HG03060 (cell line): ENCODE measurements around the gene ZDHHC6.
"Not testable (repeated sequence)": the region's sequence is repeated elsewhere in the genome, so short reads cannot be mapped to it uniquely, and the experiment has no call there.

Experiments used
- ATAC-seq: cut with Tn5 transposase; IDR thresholded peaks from one replicate; pipeline ENCODE4 v1.9.1; 2021; ENCODE audit warnings: low read depth, moderate number of reproducible peaks; ENCODE audit not compliant: unreplicated experiment

ZDHHC6 gene

DNA sequence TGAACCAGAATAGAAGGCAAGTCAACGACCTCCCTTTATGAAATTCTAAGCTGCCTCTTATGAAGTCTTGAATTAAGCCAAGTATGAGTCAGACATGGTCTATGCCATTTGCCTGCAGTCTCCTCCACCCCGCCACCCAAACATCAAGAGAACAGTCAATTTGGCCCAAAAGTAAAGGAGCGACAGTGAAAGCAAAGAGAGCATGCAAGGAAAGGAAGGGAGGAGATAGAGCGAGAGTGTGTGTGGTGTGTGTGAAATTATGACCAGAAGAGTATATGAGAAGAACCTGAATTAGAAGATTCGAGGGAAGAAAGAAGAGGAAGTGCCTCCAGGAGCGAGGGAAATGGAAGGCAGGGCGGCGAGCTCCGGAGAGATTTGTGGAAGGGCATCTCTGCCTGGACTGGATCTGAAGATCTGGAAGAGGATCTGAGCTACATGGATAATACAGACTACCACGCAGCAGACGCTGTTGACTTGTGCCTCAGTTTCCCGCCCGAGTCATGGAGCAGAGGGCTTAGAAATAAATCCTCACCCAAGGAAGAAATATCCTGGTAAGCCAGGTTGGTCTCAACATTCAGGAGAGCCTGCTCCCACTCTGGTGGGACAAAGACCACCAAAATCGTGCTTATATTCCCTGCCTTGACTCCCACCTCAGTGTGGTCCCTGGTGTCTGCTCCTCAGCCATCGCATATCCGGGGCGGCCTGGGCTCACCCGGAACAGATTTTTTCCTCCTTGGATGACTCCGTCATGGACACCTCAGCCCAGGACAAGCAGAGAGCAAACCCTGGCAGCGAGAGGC lies 459 bp downstream of the ZDHHC6 start:
- peak; percentile 22 for ATAC-seq

DNA sequence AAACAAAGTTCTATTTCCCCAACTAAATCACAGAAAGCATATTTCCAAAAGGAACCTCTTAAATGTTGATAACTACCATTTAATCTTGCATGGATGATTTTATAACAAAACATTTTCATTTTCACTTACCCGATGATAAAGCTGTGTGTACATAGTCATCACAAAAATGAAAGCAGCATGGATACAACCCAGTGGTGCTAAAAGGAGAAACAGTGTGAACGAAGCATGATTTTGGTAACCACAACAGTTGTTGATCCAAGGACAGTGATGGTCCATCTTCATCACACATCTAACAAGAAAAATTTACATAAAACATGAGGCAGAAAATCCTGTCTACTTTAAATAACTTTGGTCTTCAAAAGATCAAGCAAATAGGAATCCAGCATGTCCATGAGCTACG lies 4.7 kb downstream of the ZDHHC6 start:
- no peak for ATAC-seq

DNA sequence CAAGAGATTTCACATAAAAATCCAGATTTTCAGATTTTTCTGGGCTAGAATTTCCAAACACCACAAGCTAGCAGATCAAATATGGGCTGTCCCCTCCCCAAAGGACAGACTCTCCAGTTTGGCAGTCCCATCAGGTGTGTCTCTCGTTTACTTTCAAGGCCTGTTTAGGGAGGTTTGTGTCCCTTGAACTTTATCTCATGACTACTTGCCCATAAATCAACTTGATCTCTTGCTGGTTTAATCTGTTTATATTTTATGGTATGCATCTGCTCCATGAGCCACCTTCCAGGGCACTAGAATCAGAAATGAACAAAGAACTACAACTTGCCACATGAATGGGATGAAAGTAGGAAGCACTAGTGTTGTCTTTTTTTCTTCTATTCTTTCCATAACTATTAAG lies 5.2 kb downstream of the ZDHHC6 start:
- no peak for ATAC-seq

DNA sequence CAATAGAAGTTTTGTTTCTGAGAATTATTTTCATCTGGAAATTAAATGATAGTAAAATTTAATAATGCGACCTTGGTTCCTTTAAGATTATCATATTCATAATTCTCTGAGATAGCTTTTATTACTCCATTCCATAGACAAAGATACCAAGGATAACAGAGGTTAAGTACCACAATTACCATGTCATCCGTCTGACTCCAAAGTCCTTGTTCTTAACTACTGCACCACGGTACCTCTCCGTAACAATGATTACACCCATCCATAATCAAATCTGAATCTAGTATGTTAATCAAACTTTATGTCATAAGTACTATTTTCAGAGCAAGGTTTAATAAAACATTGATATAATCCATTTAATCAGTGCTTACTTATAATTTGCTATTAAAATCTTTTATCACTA lies 8.4 kb downstream of the ZDHHC6 start:
- no peak for ATAC-seq

DNA sequence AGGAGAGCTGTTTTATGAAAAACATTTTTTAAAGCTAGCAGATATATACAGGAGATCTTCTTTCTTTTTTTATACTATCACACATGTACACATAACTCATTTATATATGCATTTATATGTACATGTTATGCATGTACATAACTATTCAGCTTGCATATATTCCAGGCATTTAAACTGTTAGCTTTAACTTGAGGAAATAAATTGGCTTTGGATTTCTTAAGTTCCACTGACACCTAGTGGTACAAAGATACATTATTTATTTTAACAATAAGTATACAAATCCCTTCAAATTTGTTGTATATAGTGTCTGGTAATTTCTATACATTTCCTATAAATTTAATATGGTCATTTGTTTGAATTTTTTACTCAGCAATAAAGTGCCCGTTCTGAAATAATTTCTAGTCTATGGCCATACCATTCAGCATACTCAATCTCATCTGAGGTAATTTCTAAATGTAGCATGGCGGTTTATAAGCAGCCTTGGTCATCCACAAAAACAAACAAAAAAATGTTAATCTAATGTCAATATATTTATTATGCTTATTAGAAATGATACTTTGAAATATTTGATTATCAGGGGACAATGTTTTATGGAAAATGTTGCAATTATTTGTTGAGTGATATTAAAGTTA lies 11.6 kb downstream of the ZDHHC6 start:
- no peak for ATAC-seq

DNA sequence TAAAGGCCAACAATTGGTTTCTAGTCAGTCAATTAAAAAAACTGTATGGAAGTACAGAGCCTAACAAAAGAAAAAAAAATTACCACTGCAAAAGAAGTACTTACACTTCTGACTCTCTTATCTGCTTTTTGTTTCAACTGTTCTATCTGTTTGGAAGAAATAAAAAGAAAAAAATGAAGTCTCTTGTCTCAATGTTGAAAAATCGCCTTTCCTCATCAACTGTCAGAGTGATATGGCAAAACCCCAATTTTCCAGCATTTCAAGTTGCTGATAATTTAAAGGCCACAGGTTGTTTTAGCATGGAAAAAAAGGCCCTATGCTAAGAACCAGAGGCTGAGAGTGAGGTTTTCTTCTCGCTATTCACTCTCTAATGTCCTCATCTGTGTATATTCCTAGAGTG lies 13.6 kb downstream of the ZDHHC6 start:
- ATAC-seq = no peak

DNA sequence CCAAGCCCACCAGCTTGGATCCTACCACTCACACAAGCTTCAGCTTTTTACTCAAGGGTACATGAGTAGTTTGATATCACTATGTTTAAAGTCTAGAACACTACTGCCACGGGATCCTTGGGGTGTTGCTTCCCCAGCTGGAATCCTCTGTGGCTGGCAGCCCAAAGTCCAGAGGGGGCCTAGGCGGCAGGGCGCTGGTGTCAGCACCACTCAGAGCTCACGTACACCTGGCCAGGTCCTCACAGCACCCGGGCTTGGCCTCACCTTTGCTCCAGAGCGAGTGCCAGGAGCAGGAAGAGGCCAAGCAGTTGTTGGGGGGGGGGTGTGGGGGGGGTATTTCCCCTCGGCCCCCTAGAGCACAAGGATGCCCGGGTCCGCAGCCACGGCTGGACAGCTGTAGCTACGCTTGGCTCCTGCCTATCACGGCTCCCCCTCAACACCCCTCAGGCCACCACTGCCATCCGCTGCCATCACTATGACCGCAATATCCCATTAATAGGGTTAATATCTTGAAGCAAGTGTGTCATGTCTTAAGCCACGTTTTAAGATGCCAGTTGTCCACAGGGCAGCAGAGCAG lies 17.0 kb downstream of the ZDHHC6 start:
- ATAC-seq = no peak

DNA sequence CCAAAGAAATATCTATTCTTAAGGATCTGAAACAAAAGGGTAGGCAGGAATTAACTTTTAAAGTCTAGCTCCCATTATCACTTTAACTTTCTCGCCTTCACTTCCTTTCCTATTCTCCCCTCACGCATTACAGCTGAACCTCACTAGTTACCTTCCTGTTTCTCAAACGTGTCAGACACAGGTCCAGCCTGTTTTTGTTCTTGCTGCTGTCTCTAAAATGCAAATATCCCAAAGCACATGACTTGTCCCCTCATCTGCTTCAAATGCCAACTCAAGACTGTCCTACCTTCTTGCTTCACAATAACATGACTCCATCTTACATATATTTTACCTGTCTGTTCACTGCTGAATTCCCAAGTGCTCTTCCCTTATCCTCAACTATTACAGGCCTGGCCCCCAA lies 17.6 kb downstream of the ZDHHC6 start:
- no peak for ATAC-seq

DNA sequence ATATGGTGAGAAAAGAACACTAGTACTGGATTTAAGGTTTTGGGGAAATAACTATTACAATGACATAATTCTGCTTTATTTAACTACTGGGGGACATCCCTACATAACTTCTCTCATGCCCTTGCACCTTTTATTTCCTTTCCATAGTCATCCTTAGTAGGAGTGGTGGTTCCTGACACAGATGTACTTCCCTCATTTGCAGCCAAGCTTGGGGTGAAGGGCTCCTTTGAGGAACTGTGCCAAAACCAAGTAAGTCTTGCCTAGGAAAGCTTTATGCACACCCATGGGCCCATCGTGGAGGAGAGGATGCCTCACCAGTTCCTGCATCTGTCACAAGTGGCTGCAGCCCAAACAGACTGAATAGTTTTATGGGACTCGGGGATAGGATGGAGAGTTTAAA lies 20.6 kb downstream of the ZDHHC6 start:
- no peak for ATAC-seq

DNA sequence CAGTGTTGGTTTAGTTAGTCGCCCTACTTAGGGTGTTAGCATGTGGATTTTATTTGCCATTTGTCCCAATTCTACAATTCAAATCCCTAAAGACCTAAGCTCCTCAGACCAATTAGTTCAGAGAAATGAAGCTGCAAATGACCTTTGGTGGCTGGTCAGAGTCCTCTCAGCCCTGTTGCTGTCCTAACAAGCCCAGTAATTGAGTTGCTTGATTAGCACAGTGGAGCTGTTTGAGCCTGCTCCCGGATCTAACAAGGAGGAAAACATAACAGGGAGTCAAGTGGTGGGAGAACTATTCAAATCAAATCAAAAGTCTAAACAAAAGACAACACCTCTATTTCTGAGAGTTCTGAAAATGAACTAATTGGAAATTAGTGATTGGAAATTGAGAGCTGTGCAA lies 22.1 kb downstream of the ZDHHC6 start:
- ATAC-seq = no peak

DNA sequence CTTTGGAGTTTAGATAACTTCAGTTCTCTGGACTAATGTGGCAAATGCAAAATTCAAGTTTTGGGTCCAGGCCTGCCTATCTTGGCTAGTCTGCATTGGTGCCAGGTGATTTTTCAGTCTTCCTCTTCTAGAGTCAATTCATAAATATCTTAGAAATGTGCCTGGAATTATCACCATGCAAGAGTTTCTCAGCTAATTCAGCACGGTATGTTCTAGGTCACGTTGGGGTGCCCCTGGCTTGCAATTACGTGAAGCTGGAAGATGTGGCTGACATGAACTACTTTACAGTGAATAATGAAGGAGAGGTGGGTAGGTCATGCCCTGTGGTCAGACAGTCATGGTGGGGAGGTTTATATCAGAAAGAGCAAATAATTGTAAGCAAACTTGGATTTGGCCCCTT lies 25.0 kb downstream of the ZDHHC6 start:
- no peak for ATAC-seq

DNA sequence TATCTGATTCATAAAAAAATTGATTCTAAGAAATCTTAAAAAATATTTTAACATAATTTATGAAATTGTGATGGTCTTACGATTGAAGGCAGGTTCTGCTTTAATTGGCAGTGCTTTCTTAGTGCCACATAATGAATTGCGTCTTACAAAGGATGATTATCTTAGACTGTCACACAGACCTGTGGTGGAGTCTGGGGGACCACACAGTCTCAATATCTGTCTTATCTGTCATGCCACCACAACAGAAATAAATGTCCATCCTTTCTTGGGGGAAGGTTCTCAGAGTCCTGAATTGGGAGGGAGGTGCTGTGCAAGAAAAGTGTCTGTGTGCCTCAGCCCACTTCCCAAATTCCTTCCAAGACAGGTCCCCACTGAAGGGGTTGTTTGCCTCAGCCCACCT lies 34.0 kb downstream of the ZDHHC6 start:
- ATAC-seq = no peak

DNA sequence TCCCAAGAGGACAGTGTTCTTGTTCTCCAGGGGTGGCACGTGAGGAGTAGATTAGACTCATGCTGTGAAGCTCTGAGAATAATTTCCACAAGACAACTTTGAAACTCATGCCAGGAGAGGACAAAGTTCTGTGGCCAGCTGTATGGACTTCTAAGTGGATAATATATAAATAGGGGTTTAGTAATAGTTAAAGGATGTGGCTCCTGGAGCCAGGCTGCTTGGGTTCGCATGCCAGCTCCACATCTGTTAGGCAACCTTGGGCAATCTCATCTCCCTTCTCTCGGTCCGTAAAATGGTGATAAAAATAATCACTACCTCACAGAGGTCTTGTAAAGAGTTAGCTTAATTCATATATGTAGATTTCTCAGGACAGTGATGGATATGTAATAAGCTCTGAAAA lies 37.0 kb downstream of the ZDHHC6 start:
- no peak for ATAC-seq

DNA sequence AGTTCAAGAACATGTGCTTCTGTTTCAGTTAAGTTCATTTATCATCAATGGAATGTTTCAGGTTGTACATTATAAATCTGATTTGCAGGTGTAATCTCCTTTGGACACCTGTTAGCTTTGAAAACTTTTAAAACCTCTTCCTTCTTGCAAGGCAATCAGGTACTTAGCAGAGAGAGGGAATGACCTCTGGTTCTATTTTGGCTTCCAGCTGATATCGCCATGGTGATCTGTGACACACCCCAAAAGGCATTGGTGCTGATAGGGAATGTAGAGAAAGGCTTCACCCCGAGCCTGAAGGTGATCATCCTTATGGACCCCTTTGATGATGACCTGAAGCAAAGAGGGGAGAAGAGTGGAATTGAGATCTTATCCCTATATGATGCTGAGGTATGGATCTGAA lies 37.4 kb downstream of the ZDHHC6 start:
- no peak for ATAC-seq

DNA sequence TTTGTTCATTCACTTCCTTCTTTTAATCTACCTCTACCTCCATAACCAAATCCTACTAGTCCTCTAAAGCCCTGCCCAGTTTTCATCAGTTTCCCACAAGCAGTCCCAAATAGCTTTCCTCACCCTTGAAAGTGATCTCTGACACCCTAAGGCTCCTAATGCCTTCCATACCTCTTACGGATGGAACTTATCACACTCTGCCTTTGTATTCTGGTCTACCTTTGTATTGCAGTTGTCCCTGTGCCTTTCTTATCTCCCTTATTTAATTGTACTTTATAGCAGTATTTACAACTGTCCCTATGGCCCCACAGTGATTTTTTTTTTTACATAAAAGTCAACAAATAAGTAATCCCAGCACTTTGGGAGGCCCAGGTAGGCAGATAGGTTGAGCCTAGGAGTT lies 39.0 kb downstream of the ZDHHC6 start:
- no peak for ATAC-seq

DNA sequence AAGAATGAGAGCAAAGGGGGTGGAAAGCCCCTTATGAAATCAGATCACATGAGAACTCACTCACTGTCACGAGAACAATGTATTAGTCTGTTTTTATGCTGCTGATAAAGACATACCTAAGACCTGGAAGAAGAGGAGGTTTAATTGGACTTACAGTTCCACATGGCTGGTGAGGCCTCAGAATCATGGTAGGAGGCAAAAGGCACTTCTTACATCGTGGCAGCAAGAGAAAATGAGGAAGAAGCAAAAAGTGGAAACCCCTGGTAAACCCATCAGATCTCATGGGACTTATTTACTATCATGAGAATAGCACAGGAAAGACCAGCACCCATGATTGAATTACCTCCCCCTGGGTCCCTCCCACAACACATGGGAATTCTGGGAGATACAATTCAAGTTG lies 39.9 kb downstream of the ZDHHC6 start:
- not testable (repeated sequence) for ATAC-seq

DNA sequence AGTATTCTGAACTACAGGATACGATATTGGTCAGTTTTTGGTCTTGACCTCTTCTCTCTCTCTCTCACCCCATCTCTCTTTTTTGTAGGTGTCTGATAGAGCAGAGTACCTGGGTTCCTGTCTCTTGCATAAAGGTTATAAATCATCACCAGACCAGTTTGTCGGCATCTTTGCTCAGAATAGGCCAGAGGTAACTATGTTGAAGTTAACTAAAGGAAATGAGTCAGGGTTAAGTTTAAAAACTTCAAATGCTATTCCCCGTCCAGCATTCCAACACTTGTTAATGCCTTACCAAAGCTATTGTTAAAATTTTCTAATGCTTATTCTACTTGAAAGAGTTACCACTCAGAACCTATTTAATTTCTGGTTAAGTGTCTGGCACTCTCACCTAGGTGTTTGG lies 42.1 kb downstream of the ZDHHC6 start:
- no peak for ATAC-seq

DNA sequence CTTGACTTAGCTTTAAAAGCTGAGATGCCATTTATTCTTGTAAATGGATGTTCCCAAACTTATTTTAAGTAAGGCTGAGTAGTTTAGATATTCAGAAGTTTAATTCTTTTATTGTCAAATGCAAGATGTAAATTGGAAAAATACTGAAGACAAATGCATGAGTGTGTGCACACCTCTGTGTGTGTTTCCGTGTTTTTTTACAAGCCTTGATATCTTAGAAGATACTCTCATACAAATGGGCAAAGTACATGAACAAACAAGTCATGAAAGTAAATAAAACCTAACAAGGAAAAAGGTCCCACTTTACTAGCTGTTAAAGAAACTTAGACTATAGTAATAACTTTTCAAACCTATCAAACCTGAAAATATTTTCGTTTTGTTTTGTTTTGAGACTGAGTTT lies 43.8 kb downstream of the ZDHHC6 start:
- ATAC-seq = no peak

DNA sequence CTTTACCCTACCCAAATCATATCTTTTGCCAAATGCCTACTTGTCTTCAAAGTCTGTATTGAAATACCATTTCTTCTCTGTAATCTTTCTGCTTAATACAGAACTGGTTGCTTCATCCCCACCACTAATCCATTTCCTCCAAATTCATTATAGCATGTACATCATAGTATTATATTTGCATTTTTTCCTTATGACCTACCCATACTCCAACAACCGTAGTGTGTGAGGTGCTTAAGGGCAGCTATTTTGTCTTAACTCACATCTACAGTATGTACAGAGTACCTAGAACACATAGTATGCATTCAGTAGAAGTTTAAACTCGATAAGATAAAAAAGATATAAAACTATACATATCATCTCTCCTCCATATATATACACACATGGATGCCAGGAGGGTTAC lies 49.1 kb downstream of the ZDHHC6 start:
- no peak for ATAC-seq

DNA sequence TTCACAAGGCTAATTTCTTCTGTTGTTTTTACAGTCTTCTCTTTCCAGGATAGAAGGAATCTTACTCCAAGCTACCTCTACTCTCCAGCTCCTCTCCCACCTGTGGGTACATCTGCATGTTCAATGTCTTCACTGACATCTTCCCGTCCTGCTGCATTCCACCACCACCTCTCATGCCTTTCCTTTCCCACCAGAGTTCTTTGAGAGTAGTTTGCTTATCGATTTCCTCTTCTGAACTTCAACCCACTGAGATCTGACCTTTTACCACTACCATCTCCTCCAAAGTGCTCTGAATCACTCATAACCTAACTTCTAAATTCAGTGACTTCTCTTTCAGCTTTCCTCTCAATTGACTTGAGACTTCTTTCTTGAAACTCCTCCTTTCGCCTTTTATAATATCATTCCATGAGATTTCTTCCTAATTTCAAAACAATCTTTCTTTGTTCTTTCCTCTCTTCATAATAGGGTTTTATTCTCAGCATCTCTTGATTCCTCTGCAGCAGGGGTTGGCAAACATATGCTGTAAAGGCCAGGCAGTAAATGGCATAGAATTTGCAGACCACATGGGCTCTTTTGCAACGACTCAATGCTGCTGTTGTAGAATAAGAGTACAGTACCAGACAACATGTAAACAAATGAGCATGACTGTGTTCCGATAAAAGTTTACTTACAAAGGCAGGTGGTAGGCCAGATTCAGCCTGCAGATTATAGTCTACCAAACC lies 50.7 kb downstream of the ZDHHC6 start:
- no peak for ATAC-seq

DNA sequence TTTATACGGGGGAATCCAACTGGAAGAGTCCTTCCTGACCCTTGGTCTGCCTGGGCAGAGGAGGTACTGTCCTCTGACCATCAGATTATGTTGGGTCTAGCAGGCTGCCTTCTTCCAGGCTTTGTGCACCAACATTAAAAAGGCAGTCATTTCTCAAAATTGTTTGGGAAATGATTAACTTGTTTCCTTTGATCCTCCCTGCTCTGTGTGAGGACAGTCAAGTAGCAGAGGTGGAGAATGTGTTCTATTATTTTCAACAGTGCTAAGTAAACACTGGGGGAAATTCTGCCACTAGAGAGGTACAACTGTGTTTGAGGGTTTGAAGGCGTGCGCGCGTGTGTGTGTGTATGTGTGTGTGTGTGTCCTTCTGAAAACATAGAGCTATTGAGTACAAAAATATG lies 52.2 kb downstream of the ZDHHC6 start:
- ATAC-seq = no peak
